Measurements from ENCODE around the gene ZBTB7C.

DNA sequence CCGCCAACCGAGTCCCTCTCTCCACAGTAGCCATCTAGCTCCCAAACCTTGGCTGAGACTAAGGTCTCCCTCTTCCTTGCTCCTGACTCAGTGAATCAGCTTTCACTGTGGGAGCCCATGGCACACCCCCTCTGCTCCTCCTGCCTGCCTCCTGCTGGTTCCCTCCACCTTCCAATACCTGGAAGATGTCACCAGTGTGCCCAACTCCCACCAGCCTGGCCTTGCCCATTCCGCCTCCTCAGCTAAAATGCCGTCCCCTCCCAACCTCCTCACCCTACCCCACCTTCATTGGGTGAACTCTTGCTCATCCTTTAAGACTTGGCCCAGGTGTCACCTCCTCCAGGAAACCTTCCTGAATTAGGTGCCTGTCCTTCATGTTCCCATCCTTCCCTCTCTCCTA is 348.8 kb downstream of the ZBTB7C start:
- TF ChIP-seq, protein P1, sequence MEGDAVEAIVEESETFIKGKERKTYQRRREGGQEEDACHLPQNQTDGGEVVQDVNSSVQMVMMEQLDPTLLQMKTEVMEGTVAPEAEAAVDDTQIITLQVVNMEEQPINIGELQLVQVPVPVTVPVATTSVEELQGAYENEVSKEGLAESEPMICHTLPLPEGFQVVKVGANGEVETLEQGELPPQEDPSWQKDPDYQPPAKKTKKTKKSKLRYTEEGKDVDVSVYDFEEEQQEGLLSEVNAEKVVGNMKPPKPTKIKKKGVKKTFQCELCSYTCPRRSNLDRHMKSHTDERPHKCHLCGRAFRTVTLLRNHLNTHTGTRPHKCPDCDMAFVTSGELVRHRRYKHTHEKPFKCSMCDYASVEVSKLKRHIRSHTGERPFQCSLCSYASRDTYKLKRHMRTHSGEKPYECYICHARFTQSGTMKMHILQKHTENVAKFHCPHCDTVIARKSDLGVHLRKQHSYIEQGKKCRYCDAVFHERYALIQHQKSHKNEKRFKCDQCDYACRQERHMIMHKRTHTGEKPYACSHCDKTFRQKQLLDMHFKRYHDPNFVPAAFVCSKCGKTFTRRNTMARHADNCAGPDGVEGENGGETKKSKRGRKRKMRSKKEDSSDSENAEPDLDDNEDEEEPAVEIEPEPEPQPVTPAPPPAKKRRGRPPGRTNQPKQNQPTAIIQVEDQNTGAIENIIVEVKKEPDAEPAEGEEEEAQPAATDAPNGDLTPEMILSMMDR (IDR thresholded peaks at IDR 0.05): no peak
- no peak for TF ChIP-seq EZH2 (IDR thresholded peaks at IDR 0.05; ENCODE audit: borderline replicate concordance, insufficient read depth, low read depth, low read length, poor library complexity, severe bottlenecking)

All from B cell (primary cell).